Neural progenitor cell (in vitro differentiated cells): ENCODE data around the gene GCNT2. TPM values are rescaled to one million over a fixed set of nuclear protein-coding genes. Genes with fewer than 3 reads are reported as not detected.
"Not testable (repeated sequence)": the region's sequence is repeated elsewhere in the genome, so short reads cannot be mapped to it uniquely, and the experiment has no call there.

Experiments
- DNase-seq: peaks from one replicate; pipeline ENCODE4 v3.0.0-alpha.2; 2016; ENCODE audit warnings: low spot score
- H2AFZ ChIP-seq: fragments of 200-600 bp; sonication (generic); replicated peaks from 2 replicates; pipeline ENCODE4 v1.6.1; 2016; ENCODE audit warnings: antibody characterized with exemption
- H3F3A ChIP-seq: fragments of 200-600 bp; sonication (generic); 2 replicates; pipeline ENCODE4 v1.6.1; 2016; ENCODE audit warnings: antibody characterized with exemption, low read depth
- H3K27ac ChIP-seq: fragments of 200-600 bp; sonication (generic); 2 replicates; pipeline ENCODE4 v1.5.1; 2016; ENCODE audit warnings: mild to moderate bottlenecking
- H3K27me3 ChIP-seq: fragments of 200-600 bp; sonication (generic); 2 replicates; pipeline ENCODE4 v1.6.1; 2016; ENCODE audit warnings: mild to moderate bottlenecking, moderate library complexity
- H3K36me3 ChIP-seq: fragments of 200-600 bp; sonication (generic); 2 replicates; pipeline ENCODE4 v1.5.1; 2016
- H3K4me1 ChIP-seq: fragments of 200-600 bp; sonication (generic); 2 replicates; pipeline ENCODE4 v1.6.1; 2016; ENCODE audit warnings: mixed run types
- H3K4me2 ChIP-seq: fragments of 200-600 bp; sonication (generic); 2 replicates; pipeline ENCODE4 v1.6.1; 2016
- H3K4me3 ChIP-seq: fragments of 200-600 bp; sonication (generic); 2 replicates; pipeline ENCODE4 v1.5.1; 2016
- H3K79me2 ChIP-seq: fragments of 200-600 bp; sonication (generic); 2 replicates; pipeline ENCODE4 v1.6.1; 2016; ENCODE audit warnings: low read depth
- H3K9ac ChIP-seq: fragments of 200-600 bp; sonication (generic); 2 replicates; pipeline ENCODE4 v1.6.1; 2016
- H3K9me3 ChIP-seq: fragments of 200-600 bp; sonication (generic); 2 replicates; pipeline ENCODE4 v1.5.1; 2016; ENCODE audit warnings: low read depth
- H4K20me1 ChIP-seq: fragments of 200-600 bp; sonication (generic); 2 replicates; pipeline ENCODE4 v1.6.1; 2016; ENCODE audit warnings: low read depth
- H3K27ac Mint-ChIP-seq: 3 replicates; pipeline ENCODE4 v1.8.0; 2021; ENCODE audit warnings: mixed read lengths
- H3K27me3 Mint-ChIP-seq: 2 replicates; pipeline ENCODE4 v1.8.0; 2022; ENCODE audit warnings: low read depth, mild to moderate bottlenecking, inconsistent platforms, moderate library complexity, mixed read lengths; ENCODE audit not compliant: insufficient read depth
- H3K36me3 Mint-ChIP-seq: 3 replicates; pipeline ENCODE4 v1.8.0; 2021; ENCODE audit warnings: mixed read lengths
- H3K4me1 Mint-ChIP-seq: 3 replicates; pipeline ENCODE4 v1.8.0; 2021; ENCODE audit warnings: mixed read lengths
- H3K4me3 Mint-ChIP-seq: 3 replicates; pipeline ENCODE4 v1.8.0; 2021; ENCODE audit warnings: mild to moderate bottlenecking, moderate library complexity, mixed read lengths
- H3K9me3 Mint-ChIP-seq: 3 replicates; pipeline ENCODE4 v1.8.0; 2020; ENCODE audit warnings: mixed read lengths
- EZH2 ChIP-seq: fragments of 200-600 bp; sonication (generic); IDR thresholded peaks from 2 replicates; pipeline ENCODE4 v1.6.1; 2017; ENCODE audit warnings: antibody characterized with exemption, mild to moderate bottlenecking, moderate library complexity
- EZH2phosphoT487 ChIP-seq: fragments of 200-600 bp; sonication (generic); IDR thresholded peaks from 2 replicates; pipeline ENCODE4 v1.6.1; 2017; ENCODE audit warnings: antibody characterized with exemption
- total RNA-seq: library from RNA; depleted of rRNA; stranded (reverse); fragments of >200 nt; gene quantifications from 2 replicates; pipeline ENCODE4 v1.2.3, GENCODE V29; 2015; ENCODE audit warnings: low replicate concordance
- TF ChIP-seq, protein P1 (sequence below): fragments of 200-600 bp; sonication (generic); IDR thresholded peaks from 2 replicates; pipeline ENCODE4 v1.5.1; 2017; ENCODE audit warnings: antibody characterized with exemption, mild to moderate bottlenecking

GCNT2 gene
- total RNA-seq, 1 donor from 2014 or later: 48.4 TPM

DNA sequence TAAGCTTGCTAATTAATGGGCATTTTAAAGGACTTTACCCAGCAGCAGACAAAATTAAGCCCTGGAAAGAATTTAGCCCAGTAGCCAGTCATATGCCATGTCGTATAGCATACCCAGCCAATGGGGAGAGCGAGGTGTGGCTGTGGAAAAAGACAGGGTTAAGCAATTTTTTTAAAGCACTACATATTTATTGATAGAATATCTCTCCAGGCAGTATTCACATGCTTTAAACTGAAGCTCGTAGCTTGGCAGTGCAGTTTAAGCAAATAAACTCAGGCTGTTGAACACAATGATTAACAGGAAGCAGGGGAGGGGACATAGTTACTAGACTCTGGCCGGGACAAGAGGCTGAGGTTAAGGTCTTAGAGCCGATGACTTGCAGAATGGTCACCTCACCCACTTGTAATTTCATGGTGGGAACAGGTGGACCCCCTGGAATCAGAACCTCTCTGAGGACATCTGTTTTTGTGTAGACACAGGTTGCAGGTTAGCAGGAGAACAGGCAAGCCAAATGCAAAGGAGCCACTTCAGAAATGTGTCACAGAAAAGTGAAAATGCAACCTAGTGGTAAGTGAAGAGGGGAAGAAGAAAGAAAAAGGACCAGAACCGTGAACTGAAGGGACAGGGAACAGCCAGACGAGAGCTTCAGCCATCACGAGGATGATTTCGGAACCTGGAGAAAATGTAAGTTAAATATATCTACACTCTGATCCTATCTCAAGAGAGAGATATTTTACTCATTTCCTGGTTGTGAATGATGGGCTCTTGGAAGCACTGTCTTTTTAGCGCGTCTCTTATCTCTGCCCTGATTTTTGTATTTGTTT, 7.2 kb downstream of the GCNT2 start:
- H3K9me3 ChIP-seq: no peaks in the 10 kb centered on the region
- Mint-ChIP-seq H3K36me3 (no peaks in the 10 kb centered on the region), H3K4me3 (no peak overlapping the region), H3K27ac (no peak overlapping the region), H3K27me3 (no peaks in the 10 kb centered on the region), H3K9me3 (no peaks in the 10 kb centered on the region), H3K4me1 (peaks cover 8% of the 10 kb centered on the region)
- H2AFZ ChIP-seq: peak overlapping the region; percentile 22
- no peak overlapping the region for H3K27ac ChIP-seq
- DNase-seq: no peak
- H3K4me2 ChIP-seq: no peak overlapping the region
- no peak for TF ChIP-seq EZH2
- TF ChIP-seq, protein P1, sequence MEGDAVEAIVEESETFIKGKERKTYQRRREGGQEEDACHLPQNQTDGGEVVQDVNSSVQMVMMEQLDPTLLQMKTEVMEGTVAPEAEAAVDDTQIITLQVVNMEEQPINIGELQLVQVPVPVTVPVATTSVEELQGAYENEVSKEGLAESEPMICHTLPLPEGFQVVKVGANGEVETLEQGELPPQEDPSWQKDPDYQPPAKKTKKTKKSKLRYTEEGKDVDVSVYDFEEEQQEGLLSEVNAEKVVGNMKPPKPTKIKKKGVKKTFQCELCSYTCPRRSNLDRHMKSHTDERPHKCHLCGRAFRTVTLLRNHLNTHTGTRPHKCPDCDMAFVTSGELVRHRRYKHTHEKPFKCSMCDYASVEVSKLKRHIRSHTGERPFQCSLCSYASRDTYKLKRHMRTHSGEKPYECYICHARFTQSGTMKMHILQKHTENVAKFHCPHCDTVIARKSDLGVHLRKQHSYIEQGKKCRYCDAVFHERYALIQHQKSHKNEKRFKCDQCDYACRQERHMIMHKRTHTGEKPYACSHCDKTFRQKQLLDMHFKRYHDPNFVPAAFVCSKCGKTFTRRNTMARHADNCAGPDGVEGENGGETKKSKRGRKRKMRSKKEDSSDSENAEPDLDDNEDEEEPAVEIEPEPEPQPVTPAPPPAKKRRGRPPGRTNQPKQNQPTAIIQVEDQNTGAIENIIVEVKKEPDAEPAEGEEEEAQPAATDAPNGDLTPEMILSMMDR: no peak
- TF ChIP-seq EZH2phosphoT487: no peak
- H3K79me2 ChIP-seq: no peaks in the 10 kb centered on the region
- no peaks in the 10 kb centered on the region for H3K27me3 ChIP-seq
- no peak overlapping the region for H3K9ac ChIP-seq
- no peaks in the 10 kb centered on the region for H4K20me1 ChIP-seq
- no peaks in the 10 kb centered on the region for H3K4me1 ChIP-seq
- H3K36me3 ChIP-seq: no peaks in the 10 kb centered on the region
- H3F3A ChIP-seq: peaks cover 18% of the 10 kb centered on the region
- no peak overlapping the region for H3K4me3 ChIP-seq

DNA sequence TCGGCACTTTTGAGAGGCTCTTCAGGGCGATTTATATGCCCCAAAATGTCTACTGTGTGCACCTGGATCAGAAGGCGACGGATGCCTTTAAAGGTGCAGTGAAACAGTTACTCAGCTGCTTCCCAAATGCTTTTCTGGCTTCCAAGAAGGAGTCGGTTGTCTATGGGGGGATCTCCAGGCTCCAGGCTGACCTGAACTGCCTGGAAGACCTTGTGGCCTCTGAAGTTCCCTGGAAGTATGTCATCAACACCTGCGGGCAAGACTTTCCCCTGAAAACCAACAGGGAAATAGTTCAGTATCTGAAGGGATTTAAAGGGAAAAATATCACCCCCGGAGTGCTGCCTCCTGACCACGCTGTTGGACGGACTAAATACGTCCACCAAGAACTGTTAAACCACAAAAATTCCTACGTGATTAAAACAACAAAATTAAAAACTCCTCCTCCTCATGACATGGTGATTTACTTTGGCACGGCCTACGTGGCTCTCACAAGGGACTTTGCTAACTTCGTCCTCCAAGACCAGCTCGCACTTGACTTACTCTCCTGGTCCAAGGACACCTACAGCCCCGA, 8.2 kb downstream of the GCNT2 start:
- H3K4me3 Mint-ChIP-seq: no peak overlapping the region

DNA sequence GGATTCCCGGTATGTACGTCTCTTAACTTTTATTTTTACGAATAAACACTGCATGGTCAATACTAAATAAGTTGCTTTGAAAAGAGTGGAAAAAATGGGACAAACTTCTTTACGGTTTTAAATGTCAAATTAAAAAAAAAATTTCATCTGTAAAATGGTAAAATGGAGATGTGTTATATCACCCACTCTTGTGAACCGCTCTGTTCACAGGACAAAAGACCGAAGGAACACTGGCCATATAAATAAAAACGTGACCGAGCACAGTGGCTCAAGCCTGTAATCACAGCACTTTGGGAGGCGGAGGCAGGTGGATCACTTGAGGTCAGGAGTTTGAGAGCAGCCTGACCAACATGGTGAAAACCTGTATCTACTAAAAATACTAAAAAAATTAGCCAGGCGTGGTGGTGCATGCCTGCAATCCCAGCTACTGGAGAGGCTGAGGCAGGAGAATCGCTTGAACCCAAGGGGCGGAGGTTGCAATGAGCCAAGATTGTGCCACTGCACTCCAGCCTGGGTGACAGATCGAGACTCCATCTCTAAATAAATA, 8.8 kb downstream of the GCNT2 start:
- not testable (repeated sequence) for H3K27me3 ChIP-seq, H3K4me1 ChIP-seq, H3K9me3 ChIP-seq, H3K36me3 ChIP-seq, H4K20me1 ChIP-seq, DNase-seq, H3K27ac Mint-ChIP-seq, H3K9me3 Mint-ChIP-seq, H3K4me3 ChIP-seq, H3K36me3 Mint-ChIP-seq, H3K79me2 ChIP-seq, H3K27me3 Mint-ChIP-seq, H3K27ac ChIP-seq, H2AFZ ChIP-seq, H3K9ac ChIP-seq, H3K4me1 Mint-ChIP-seq, H3K4me3 Mint-ChIP-seq, H3K4me2 ChIP-seq
- H3F3A ChIP-seq: peaks cover 16% of the 10 kb centered on the region

More for the DNA sequence above, 8.2 kb downstream of the GCNT2 start:
- Histone ChIP-seq H3K4me1 (no peaks in the 10 kb centered on the region), H3K79me2 (no peaks in the 10 kb centered on the region), H3K4me2 (no peak overlapping the region), H3K36me3 (no peaks in the 10 kb centered on the region), H3K27me3 (no peaks in the 10 kb centered on the region), H4K20me1 (no peaks in the 10 kb centered on the region), H3K9ac (no peak overlapping the region), H3K27ac (no peak overlapping the region), H2AFZ (no peak overlapping the region), H3K9me3 (no peaks in the 10 kb centered on the region), H3K4me3 (no peak overlapping the region), H3F3A (peaks cover 16% of the 10 kb centered on the region)
- Mint-ChIP-seq H3K9me3 (no peaks in the 10 kb centered on the region), H3K27ac (no peak overlapping the region), H3K4me1 (peaks cover 7% of the 10 kb centered on the region), H3K27me3 (no peaks in the 10 kb centered on the region), H3K36me3 (no peaks in the 10 kb centered on the region)
- DNase-seq: no peak
- TF ChIP-seq EZH2phosphoT487 (no peak), EZH2 (no peak)
- TF ChIP-seq, protein P1: no peak

DNA sequence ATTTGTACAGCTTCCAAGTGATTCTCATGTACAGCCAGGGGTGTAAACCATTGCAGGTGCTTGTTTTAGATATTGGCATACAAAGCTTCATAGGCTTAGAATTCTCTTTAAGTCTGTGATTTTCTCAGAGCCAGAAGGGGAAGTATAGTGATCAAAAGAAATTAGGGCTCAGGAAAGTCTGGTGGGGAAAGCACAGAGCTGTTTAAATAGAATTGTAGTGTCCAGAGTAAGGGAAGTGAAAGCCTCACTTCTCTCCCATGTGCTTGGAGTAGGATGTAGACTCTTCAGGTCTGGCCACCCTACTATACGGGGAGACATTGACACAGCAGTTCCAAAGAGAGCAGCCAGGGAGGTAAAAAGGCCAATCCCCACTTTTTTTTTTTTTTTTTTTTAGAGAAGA, 10.4 kb downstream of the GCNT2 start:
- Mint-ChIP-seq H3K27me3 (no peaks in the 10 kb centered on the region), H3K27ac (no peak overlapping the region), H3K4me3 (no peak overlapping the region), H3K4me1 (peaks cover 10% of the 10 kb centered on the region), H3K36me3 (no peaks in the 10 kb centered on the region), H3K9me3 (no peaks in the 10 kb centered on the region)
- no peak overlapping the region for H3K27ac ChIP-seq
- H3K4me3 ChIP-seq: no peak overlapping the region
- H3F3A ChIP-seq: peaks cover 16% of the 10 kb centered on the region
- H3K9me3 ChIP-seq: no peaks in the 10 kb centered on the region
- H3K79me2 ChIP-seq: no peaks in the 10 kb centered on the region
- H3K9ac ChIP-seq: no peak overlapping the region
- H2AFZ ChIP-seq: no peak overlapping the region
- DNase-seq: no peak
- no peak overlapping the region for H3K4me2 ChIP-seq
- H3K4me1 ChIP-seq: no peaks in the 10 kb centered on the region
- no peaks in the 10 kb centered on the region for H3K27me3 ChIP-seq
- TF ChIP-seq, protein P1: no peak
- TF ChIP-seq EZH2phosphoT487 (no peak), EZH2 (no peak)
- no peaks in the 10 kb centered on the region for H3K36me3 ChIP-seq
- no peaks in the 10 kb centered on the region for H4K20me1 ChIP-seq
